Lung (tissue), 12 donors: Measurements from ENCODE around the gene RETREG2. TPM values are rescaled to one million over a fixed set of nuclear protein-coding genes. Genes with fewer than 3 reads are reported as not detected.

ENCODE experiments used
- ATAC-seq: fragments of 200-7000 bp; cut with Tn5 transposase; one replicate; pipeline ENCODE4 v1.9.1; 2020; ENCODE audit warnings: moderate number of reproducible peaks; ENCODE audit not compliant: insufficient read depth, low FRiP score
- DNase-seq, 3 donors: peaks; one replicate each; pipeline ENCODE4 v3.0.0-alpha.2; 2013 to 2017
- H3K27ac ChIP-seq, 2 donors: one replicate each; pipeline ENCODE4 v1.5.1; 2013; ENCODE audit warnings: mild to moderate bottlenecking in 2 of 2, moderate library complexity in 2 of 2, control low read depth in 1 of 2, inconsistent platforms in 1 of 2, low read depth in 1 of 2, low read length in 1 of 2
- H3K27me3 ChIP-seq, 3 donors: one replicate each; pipeline ENCODE4 v1.5.1; 2013; ENCODE audit warnings: low read length in 2 of 3; ENCODE audit not compliant: control insufficient read depth in 3 of 3, insufficient read depth in 3 of 3
- H3K36me3 ChIP-seq, 4 donors: one replicate each; pipeline ENCODE4 v1.5.1; 2013; ENCODE audit warnings: low read length in 4 of 4, mild to moderate bottlenecking in 1 of 4, moderate library complexity in 1 of 4; ENCODE audit not compliant: control insufficient read depth in 4 of 4, insufficient read depth in 4 of 4
- H3K4me1 ChIP-seq, 5 donors: one replicate each; pipeline ENCODE4 v1.5.1; 2013; ENCODE audit warnings: low read length in 5 of 5, mild to moderate bottlenecking in 2 of 5, moderate library complexity in 1 of 5; ENCODE audit not compliant: control insufficient read depth in 5 of 5, insufficient read depth in 5 of 5
- H3K4me3 ChIP-seq: one replicate; pipeline ENCODE4 v1.5.1; 2013; ENCODE audit warnings: mild to moderate bottlenecking, control low read depth, moderate library complexity
- H3K9ac ChIP-seq, 2 donors: one replicate each; pipeline ENCODE4 v1.5.1; 2013; ENCODE audit warnings: low read length in 2 of 2, control low read depth in 1 of 2; ENCODE audit not compliant: insufficient read depth in 1 of 2
- H3K9me3 ChIP-seq, 4 donors: one replicate each; pipeline ENCODE4 v1.5.1; 2013; ENCODE audit warnings: low read length in 3 of 4, mild to moderate bottlenecking in 1 of 4, moderate library complexity in 1 of 4; ENCODE audit not compliant: control insufficient read depth in 4 of 4, insufficient read depth in 3 of 4
- WGBS, 2 donors: extraction: QIAGEN DNeasy Blood & Tissue Kit; methylation state at CpG; one replicate each; pipeline ENCODE4 v1.1.7; 2013; 5-methylcytosine and 5-hydroxymethylcytosine counted together
- polyA plus RNA-seq, 2 donors: library from polyadenylated mRNA; stranded (reverse); fragments of 200-250 nt; gene quantifications; one replicate each; pipeline ENCODE4 v1.2.1, GENCODE V29; 2013
- total RNA-seq, 2 donors: library from RNA; depleted of rRNA in 1 of 2; stranded (reverse); fragments of >200 nt in 1 of 2; gene quantifications; one replicate each; pipeline ENCODE4 v1.2.1, GENCODE V29; 2014 to 2021
- TF ChIP-seq, protein P1 (sequence below): IDR thresholded peaks from 2 replicates; pipeline ENCODE4 v1.5.1; 2012; ENCODE audit warnings: mild to moderate bottlenecking; ENCODE audit errors: control extremely low read depth, extremely low read depth
- donor health status: control.
- donor health status: control.
- donor health status: Bipolar disorder and iron deficiency.
- donor health status: healthy.
- donor health status: DM: yes; HTN: yes; CAD: no.

The RETREG2 gene
- total and polyA plus RNA-seq, 4 donors: 42.1 to 80.6 (median 51.7) TPM

DNA sequence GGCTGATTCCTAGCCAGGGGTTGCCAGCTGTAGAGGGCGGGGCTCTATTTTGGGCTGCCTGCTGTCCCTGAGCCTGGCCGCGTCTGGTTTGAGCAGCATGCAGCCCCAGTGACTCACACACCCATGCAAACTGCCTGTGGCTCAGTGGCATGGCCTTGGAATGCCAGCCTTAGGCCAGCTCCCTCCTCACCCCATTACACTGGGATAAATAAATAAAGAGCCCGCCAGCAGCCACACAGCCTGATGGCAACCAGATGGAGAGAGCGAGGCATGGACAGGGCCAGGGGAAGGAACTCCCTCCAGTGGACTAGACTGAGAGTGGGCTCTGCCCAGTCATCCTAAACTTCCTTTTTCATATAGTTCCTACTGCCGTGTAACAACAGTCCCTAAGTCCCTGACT is 35.7 kb upstream of the RETREG2 start:
- ATAC-seq (no peak), DNase-seq (no peak)
- no peak overlapping the region for H3K4me3 ChIP-seq
- H3K27me3 ChIP-seq: no peaks in the 10 kb centered on the region
- TF ChIP-seq, protein P1, sequence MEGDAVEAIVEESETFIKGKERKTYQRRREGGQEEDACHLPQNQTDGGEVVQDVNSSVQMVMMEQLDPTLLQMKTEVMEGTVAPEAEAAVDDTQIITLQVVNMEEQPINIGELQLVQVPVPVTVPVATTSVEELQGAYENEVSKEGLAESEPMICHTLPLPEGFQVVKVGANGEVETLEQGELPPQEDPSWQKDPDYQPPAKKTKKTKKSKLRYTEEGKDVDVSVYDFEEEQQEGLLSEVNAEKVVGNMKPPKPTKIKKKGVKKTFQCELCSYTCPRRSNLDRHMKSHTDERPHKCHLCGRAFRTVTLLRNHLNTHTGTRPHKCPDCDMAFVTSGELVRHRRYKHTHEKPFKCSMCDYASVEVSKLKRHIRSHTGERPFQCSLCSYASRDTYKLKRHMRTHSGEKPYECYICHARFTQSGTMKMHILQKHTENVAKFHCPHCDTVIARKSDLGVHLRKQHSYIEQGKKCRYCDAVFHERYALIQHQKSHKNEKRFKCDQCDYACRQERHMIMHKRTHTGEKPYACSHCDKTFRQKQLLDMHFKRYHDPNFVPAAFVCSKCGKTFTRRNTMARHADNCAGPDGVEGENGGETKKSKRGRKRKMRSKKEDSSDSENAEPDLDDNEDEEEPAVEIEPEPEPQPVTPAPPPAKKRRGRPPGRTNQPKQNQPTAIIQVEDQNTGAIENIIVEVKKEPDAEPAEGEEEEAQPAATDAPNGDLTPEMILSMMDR: no peak
- H3K9ac ChIP-seq: no peak overlapping the region
- H3K27ac ChIP-seq: no peak overlapping the region
- H3K36me3 ChIP-seq: peaks cover 17 to 31% (median 27%) of the 10 kb centered on the region in 4 donors
- no peaks in the 10 kb centered on the region for H3K9me3 ChIP-seq
- WGBS, 2 donors: 82 to 92% methylated on average over 6 of the region's 6 CpGs
- H3K4me1 ChIP-seq: no peaks in the 10 kb centered on the region

DNA sequence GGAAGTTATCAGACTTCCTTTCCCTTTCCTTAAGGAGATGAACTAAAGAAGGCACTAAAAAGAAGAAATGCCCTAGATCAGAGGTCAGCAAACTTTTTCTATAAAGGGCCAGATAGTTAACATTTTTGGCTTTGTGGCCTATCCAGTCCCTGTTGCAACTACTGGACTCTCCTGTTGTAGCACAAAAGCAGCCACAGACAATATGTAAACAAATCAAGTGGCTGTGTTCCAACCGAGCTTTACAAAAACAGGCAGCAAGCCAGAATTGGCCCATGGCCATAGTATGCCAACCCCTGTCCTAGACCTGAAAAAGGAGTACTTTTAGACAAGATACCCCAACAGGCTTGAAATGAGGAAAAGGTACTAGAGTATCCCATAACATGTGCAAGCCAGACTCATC is 28.4 kb upstream of the RETREG2 start:
- no peak for ATAC-seq
- TF ChIP-seq, protein P1: no peak
- Histone ChIP-seq H3K36me3 (peaks cover 3 to 16% (median 15%) of the 10 kb centered on the region in 4 donors), H3K4me3 (no peak overlapping the region), H3K9me3 (no peaks in the 10 kb centered on the region), H3K27me3 (no peaks in the 10 kb centered on the region), H3K9ac (no peak overlapping the region), H3K27ac (no peak overlapping the region), H3K4me1 (peaks cover 0 to 9% (median 0%) of the 10 kb centered on the region in 5 donors)
- WGBS, 2 donors: 18 to 45% methylated on average over 1 of the region's 1 CpG
- peak; percentile 26 to 42 (median 34) for DNase-seq

DNA sequence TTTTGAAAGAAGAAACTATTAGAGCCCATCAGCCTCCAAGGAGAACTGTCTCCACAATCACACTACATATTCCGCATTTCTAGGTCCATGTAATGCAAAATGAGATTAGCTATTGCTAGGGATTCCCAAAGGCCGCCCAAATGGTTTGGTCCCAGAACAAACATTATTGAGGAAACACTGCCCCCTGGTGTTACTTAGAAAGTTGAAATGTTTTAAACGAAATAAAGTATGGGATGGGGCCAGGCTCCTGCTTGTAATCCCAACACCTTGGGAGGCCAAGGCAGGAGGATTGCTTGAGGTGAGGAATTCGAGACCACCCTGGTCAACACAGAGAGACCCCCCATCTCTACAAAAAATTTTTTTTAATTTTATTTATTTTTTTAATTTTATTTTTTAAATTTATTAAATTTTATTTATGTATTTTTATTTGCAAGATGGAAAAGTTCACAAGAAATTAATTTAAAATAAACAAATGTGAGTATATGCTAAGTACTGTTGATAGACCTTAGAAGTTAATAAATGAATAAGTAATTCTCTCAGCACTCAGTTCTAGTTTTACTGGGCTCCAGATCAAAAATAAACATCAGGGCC is 22.9 kb upstream of the RETREG2 start:
- no peaks in the 10 kb centered on the region for H3K9me3 ChIP-seq
- TF ChIP-seq, protein P1: peak; percentile 75
- WGBS, 2 donors: 14 to 18% methylated on average over 4 of the region's 4 CpGs
- no peaks in the 10 kb centered on the region for H3K27me3 ChIP-seq
- no peak overlapping the region for H3K9ac ChIP-seq
- ATAC-seq (no peak), DNase-seq (peak; percentile 36 to 88 (median 87))
- H3K4me3 ChIP-seq: no peak overlapping the region
- peaks cover 3 to 10% (median 7%) of the 10 kb centered on the region in 4 donors for H3K36me3 ChIP-seq
- H3K27ac ChIP-seq: no peak overlapping the region
- H3K4me1 ChIP-seq: peaks cover 0 to 5% (median 5%) of the 10 kb centered on the region in 5 donors

DNA sequence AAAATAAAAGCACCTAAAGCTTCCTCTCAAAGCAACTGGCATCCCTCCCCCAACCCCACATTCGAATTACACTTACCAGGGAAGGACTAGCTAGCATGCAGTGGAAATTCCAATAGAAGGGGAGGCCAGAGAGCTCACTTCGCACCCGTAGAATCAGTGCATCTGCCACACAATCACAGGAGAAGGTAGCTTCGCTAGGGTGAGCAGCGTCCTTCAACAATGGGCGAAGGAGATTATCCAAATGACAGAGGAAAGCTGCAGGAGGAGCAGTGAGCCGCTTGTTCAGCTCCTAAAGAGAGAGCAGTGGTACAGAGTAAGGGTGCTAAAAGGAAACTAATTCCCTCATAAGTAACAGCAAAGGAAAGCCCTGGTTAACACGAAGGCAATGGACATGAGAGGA is 20.7 kb upstream of the RETREG2 start:
- no peak for ATAC-seq
- Histone ChIP-seq H3K9me3 (no peaks in the 10 kb centered on the region), H3K9ac (no peak overlapping the region), H3K27ac (no peak overlapping the region), H3K4me1 (peaks cover 0 to 5% (median 5%) of the 10 kb centered on the region in 5 donors), H3K36me3 (peaks cover 3 to 10% (median 6%) of the 10 kb centered on the region in 4 donors), H3K27me3 (no peaks in the 10 kb centered on the region), H3K4me3 (no peak overlapping the region)
- WGBS, 2 donors: 89 to 94% methylated on average over 8 of the region's 8 CpGs
- no peak for DNase-seq
- TF ChIP-seq, protein P1: no peak
